OCI-LY7 (cell line): ENCODE results near the gene ABHD17A. TPM values are rescaled to one million over a fixed set of nuclear protein-coding genes. Genes with fewer than 3 reads are reported as not detected.
A peak's percentile ranks its signal among the peaks of the same experiment; 100 is the strongest.

ENCODE experiments used
- BruUV-seq: library from RNA; stranded (reverse); fragments of 400-500 nt; replicated peaks from 2 replicates; lab custom pipeline; 2021; lab: Mats Ljungman, UMichigan
- CTCF ChIA-PET: fragments of 300-600 bp; sonication (Branson Sonifier 250); formaldehyde crosslinking; loops from one replicate; lab custom pipeline; 2022; ENCODE audit warnings: antibody characterized with exemption; ENCODE audit not compliant: unreplicated experiment; lab: Charles Lee
- POLR2A ChIA-PET: fragments of 300-600 bp; sonication (Branson Sonifier 250); formaldehyde crosslinking; loops from one replicate; lab custom pipeline; 2022; ENCODE audit warnings: antibody characterized with exemption; lab: Charles Lee
- DNase-seq: peaks from one replicate; pipeline ENCODE4 v3.0.0-alpha.2; 2015; ENCODE audit warnings: low spot score
- H2AFZ ChIP-seq: fragments of 200-600 bp; sonication (generic), shearing (Covaris generic); 2 replicates; pipeline ENCODE4 v1.6.1; 2014; ENCODE audit warnings: mild to moderate bottlenecking, antibody characterized with exemption, low read length, moderate library complexity
- H3K27ac ChIP-seq: fragments of 200-600 bp; sonication (generic); 2 replicates; pipeline ENCODE4 v1.5.1; 2014; ENCODE audit warnings: mixed run types, low read depth, mild to moderate bottlenecking, moderate library complexity, low read length, inconsistent platforms; ENCODE audit not compliant: poor library complexity, severe bottlenecking
- H3K36me3 ChIP-seq: fragments of 200-600 bp; sonication (generic); 2 replicates; pipeline ENCODE4 v1.6.1; 2014; ENCODE audit warnings: mild to moderate bottlenecking, antibody characterized with exemption, low read length, moderate library complexity, mixed read lengths; ENCODE audit not compliant: insufficient read depth
- H3K4me1 ChIP-seq: fragments of 200-600 bp; sonication (generic); 2 replicates; pipeline ENCODE4 v1.5.1; 2014; ENCODE audit warnings: mild to moderate bottlenecking, low read length; ENCODE audit not compliant: insufficient read depth, poor library complexity, severe bottlenecking
- H3K4me2 ChIP-seq: fragments of 200-600 bp; sonication (generic); 2 replicates; pipeline ENCODE4 v1.6.1; 2014; ENCODE audit warnings: mild to moderate bottlenecking, low read length
- H3K4me3 ChIP-seq: fragments of 200-600 bp; sonication (generic); 2 replicates; pipeline ENCODE4 v1.5.1; 2014; ENCODE audit warnings: mild to moderate bottlenecking, low read depth, low read length; ENCODE audit not compliant: poor library complexity, severe bottlenecking
- H3K79me2 ChIP-seq: fragments of 200-600 bp; sonication (generic); 2 replicates; pipeline ENCODE4 v1.6.1; 2016; ENCODE audit warnings: low read depth, mild to moderate bottlenecking, low read length, moderate library complexity, mixed read lengths; ENCODE audit not compliant: insufficient read depth
- H3K9me2 ChIP-seq: fragments of 200-600 bp; sonication (generic); 2 replicates; pipeline ENCODE4 v1.6.1; 2016; ENCODE audit warnings: mild to moderate bottlenecking, low read length, mixed read lengths; ENCODE audit not compliant: insufficient read depth
- H3K9me3 ChIP-seq: fragments of 200-600 bp; sonication (generic); 2 replicates; pipeline ENCODE4 v1.6.1; 2014; ENCODE audit warnings: mild to moderate bottlenecking, mixed run types, low read length, mixed read lengths
- H4K20me1 ChIP-seq: fragments of 200-600 bp; sonication (generic); 2 replicates; pipeline ENCODE4 v1.6.1; 2014; ENCODE audit warnings: mild to moderate bottlenecking, antibody characterized with exemption, low read length, moderate library complexity, mixed read lengths; ENCODE audit not compliant: insufficient read depth
- CTCF ChIP-seq: fragments of 200-600 bp; sonication (generic); conservative IDR thresholded peaks from 2 replicates; pipeline ENCODE4 v1.5.1; 2014; ENCODE audit warnings: mild to moderate bottlenecking, antibody characterized with exemption, low read length, moderate library complexity, mixed read lengths
- EZH2phosphoT487 ChIP-seq: fragments of 200-600 bp; sonication (generic); IDR thresholded peaks from 2 replicates; pipeline ENCODE4 v1.6.1; 2018; ENCODE audit warnings: low read depth, borderline replicate concordance, mild to moderate bottlenecking, mixed run types, antibody characterized with exemption, low read length, moderate library complexity, mixed read lengths
- intact Hi-C: fragments of 100-400 bp; cut with micrococcal nuclease; formaldehyde crosslinking; loops from one replicate; pipeline ENCODE4 v1.10.0; 2022; ENCODE audit not compliant: unreplicated experiment
- total RNA-seq, 2 experiments: library from RNA; depleted of rRNA in 1 of 2; stranded (reverse); fragments of >200 nt in 1 of 2; shearing (Covaris generic) in 1 of 2; gene quantifications; 2 replicates each; pipeline ENCODE4 v1.2.3, GENCODE V29; 2014 to 2022

Gene ABHD17A
- total RNA-seq, 2 experiments from 2014 or later, result 71.3 to 130 TPM

GRCh38 chr19:1844513-1845124 lies 40.7 kb downstream of the ABHD17A start:
- no peaks in the 10 kb centered on the region for H3K9me3 ChIP-seq
- H4K20me1 ChIP-seq, result peaks cover 13% of the 10 kb centered on the region
- ChIA-PET CTCF (no interaction called here), POLR2A (no interaction called here)
- no peak overlapping the region for H3K4me3 ChIP-seq
- peaks cover 19% of the 10 kb centered on the region for H3K4me1 ChIP-seq
- H3K36me3 ChIP-seq, result peaks cover 27% of the 10 kb centered on the region; the same call in 1 of the 2 replicates
- no TSS peak for BruUV-seq
- H3K79me2 ChIP-seq, result peaks cover 75% of the 10 kb centered on the region
- intact Hi-C loops, result no loop called here
- H3K27ac ChIP-seq, result no peak overlapping the region
- DNase-seq, result no peak
- TF ChIP-seq EZH2phosphoT487, result no peak
- no peak for TF ChIP-seq CTCF
- no peak overlapping the region for H3K4me2 ChIP-seq
- no peaks in the 10 kb centered on the region for H3K9me2 ChIP-seq
- H2AFZ ChIP-seq, result no peak overlapping the region

- Histone ChIP-seq H4K20me1 (peaks cover 13% of the 10 kb centered on the region), H3K27ac (no peak overlapping the region), H2AFZ (no peak overlapping the region), H3K4me3 (no peak overlapping the region), H3K36me3 (peaks cover 32% of the 10 kb centered on the region; the same call in 1 of the 2 replicates), H3K9me2 (no peaks in the 10 kb centered on the region), H3K4me1 (peaks cover 13% of the 10 kb centered on the region), H3K4me2 (no peak overlapping the region), H3K9me3 (no peaks in the 10 kb centered on the region), H3K79me2 (peaks cover 75% of the 10 kb centered on the region)
- DNase-seq, result no peak
- TF ChIP-seq EZH2phosphoT487, result no peak
- TF ChIP-seq CTCF, result peak; percentile 21; the same call in 1 of the 2 replicates
- intact Hi-C loops, result no loop called here
- CTCF ChIA-PET, result no interaction called here
- POLR2A ChIA-PET, result no interaction called here
- no TSS peak for BruUV-seq
These were observed 41.5 kb downstream of the ABHD17A start for GRCh38 chr19:1843646-1844394.

- H3K9me2 ChIP-seq, result no peaks in the 10 kb centered on the region
- H3K27ac ChIP-seq, result no peak overlapping the region
- no peak for DNase-seq
- no peak overlapping the region for H2AFZ ChIP-seq
- peaks cover 13% of the 10 kb centered on the region for H4K20me1 ChIP-seq
- no peak overlapping the region for H3K4me3 ChIP-seq
- no peaks in the 10 kb centered on the region for H3K9me3 ChIP-seq
- TF ChIP-seq CTCF, result no peak
- no peak for TF ChIP-seq EZH2phosphoT487
- peaks cover 74% of the 10 kb centered on the region for H3K79me2 ChIP-seq
- peaks cover 32% of the 10 kb centered on the region; the same call in 1 of the 2 replicates for H3K36me3 ChIP-seq
- CTCF ChIA-PET, result no interaction called here
- BruUV-seq, result no TSS peak
- POLR2A ChIA-PET, result no interaction called here
- intact Hi-C loops, result no loop called here
- H3K4me2 ChIP-seq, result no peak overlapping the region
- H3K4me1 ChIP-seq, result peaks cover 12% of the 10 kb centered on the region
These were observed 42.2 kb downstream of the ABHD17A start for GRCh38 chr19:1843116-1843515.
